GM12801 (cell line): ENCODE measurements around the gene OR7G2.

Experiments used
- TF ChIP-seq, protein P1 (sequence below): IDR thresholded peaks from one replicate; pipeline ENCODE4 v1.5.1; 2011; ENCODE audit warnings: control low read depth; ENCODE audit not compliant: insufficient read length; ENCODE audit errors: extremely low read depth

Gene OR7G2

DNA sequence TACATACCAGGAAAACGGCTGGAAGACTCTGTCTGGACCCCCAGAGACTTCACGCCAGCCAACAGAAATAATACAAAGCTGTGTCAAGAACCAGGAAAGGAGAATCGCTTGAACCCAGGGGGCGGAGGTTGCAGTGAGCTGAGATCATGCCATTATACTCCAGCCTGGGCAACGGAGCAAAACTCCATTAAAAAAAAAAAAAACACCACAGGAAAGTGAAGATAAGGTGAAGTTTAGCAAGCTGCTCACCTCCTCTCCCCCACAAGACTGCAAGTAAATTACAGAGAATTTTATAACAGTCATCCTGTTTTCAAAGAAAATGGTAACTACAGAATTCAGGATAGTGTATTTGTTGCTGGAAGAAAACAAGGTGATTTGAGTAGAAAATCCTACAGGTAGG, 9.3 kb upstream of the OR7G2 start:
- TF ChIP-seq, protein P1, sequence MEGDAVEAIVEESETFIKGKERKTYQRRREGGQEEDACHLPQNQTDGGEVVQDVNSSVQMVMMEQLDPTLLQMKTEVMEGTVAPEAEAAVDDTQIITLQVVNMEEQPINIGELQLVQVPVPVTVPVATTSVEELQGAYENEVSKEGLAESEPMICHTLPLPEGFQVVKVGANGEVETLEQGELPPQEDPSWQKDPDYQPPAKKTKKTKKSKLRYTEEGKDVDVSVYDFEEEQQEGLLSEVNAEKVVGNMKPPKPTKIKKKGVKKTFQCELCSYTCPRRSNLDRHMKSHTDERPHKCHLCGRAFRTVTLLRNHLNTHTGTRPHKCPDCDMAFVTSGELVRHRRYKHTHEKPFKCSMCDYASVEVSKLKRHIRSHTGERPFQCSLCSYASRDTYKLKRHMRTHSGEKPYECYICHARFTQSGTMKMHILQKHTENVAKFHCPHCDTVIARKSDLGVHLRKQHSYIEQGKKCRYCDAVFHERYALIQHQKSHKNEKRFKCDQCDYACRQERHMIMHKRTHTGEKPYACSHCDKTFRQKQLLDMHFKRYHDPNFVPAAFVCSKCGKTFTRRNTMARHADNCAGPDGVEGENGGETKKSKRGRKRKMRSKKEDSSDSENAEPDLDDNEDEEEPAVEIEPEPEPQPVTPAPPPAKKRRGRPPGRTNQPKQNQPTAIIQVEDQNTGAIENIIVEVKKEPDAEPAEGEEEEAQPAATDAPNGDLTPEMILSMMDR = no peak

DNA sequence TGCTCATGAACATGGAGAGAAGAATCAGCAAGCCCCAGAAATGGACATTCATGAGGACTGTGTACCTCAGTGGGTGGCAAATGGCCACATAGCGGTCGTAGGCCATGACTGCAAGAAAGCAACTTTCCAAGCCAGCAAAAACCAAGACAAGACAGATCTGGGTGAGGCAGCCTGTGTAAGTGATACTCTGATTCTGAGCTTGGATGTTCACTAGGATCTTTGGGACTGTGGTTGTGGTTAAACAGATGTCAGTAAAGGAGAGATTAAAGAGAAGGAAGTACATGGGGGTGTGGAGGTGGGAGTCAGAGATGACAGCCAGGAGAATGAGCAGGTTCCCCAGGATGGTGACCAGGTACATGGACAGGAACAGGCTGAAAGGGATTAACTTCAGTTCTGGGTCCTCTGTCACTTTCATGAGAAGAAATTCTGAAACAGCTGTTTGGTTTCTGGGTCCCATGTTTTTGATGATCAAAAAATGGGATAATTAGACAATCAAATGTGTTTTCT, 8.1 kb upstream of the OR7G2 start, which contains the start of gene OR7G1:
OR7G1 (minus strand) TSS at position 457 of the 507 bp plus-strand sequence; CDS start at position 457, 0 bp downstream.
- TF ChIP-seq, protein P1 = no peak

DNA sequence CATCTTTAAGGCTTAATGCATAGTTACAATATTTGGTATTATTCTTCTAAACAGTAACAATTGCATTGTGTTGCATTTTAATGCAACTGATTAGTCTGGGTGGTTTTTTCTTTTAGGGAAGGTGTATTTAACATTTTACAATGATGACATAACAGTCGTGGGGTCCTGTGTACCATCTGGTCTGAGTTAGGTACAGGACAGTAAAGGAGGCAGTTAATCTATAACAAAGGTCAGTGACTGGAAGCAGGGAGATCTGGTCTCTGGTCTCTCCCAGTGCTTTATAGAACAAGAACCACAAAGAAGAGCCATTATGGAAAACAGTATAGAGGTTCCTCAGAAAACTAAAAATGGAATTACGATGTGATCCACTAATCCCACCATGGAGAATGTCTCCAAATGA, 2.7 kb upstream of the OR7G2 start:
- TF ChIP-seq, protein P1 = no peak

DNA sequence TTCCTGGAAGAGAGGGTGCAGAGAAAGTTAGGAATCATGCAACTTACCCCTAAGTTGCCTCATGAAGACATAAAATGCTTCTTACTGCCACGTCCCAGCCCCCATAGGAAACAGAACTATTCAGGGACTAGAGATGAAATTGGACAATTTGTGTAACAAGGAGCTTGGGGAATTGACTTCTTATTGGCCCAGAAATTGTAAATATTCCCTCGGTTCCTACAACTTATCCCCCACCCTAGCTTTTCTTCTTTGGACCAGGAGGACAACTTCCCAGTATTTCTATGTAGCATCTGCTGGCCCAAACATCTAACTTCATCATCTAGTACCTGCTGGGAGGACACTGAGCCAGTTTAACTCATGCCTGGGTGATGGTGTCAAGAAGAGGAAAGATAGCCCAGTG, 20.5 kb downstream of the OR7G2 start, which contains the start of gene OR1M1:
OR1M1 (plus strand) TSS at position 301 of the 400 bp plus-strand sequence. CDS start 6,184 bp downstream, outside the sequence.
- TF ChIP-seq, protein P1 = no peak

DNA sequence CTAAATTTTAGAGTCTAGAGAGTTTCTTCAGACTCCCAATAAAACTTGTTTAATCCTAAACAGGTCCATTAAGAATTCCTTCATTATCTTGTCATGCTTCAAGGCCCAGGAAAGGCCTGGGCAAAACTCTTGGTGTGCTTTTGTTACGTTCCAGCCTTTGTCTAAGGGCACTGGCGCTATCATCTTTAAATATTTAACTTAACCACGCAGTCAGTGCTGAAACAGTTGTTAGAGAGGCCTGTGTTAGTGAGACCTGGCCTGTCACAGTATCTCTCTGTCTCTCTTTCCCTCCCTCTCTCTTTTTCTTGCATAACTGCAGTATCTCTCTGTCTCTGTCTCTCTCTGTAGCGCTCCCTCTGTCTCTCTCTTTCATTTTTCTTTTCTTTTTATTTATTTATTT, 28.6 kb downstream of the OR7G2 start:
- TF ChIP-seq, protein P1 = no peak

DNA sequence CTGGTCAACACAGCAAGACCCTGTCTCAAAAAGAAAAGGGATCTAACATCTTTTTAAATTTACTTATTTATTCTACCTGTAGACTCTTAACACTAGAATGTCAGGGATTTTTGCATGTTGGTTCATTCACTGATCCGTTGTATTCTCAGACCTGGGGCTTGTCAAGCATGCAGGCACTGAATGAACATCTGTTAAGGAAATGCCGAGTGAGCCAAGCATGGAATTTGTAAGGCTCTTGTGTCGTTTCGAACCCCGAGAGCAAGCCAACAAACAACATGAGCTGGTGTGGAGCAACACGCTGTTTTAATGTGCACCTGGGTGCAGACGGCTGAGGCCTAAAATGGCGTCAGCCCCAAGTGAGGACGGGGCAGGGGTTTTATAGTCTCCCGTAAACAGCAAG, 30.4 kb downstream of the OR7G2 start:
- TF ChIP-seq, protein P1 = no peak

DNA sequence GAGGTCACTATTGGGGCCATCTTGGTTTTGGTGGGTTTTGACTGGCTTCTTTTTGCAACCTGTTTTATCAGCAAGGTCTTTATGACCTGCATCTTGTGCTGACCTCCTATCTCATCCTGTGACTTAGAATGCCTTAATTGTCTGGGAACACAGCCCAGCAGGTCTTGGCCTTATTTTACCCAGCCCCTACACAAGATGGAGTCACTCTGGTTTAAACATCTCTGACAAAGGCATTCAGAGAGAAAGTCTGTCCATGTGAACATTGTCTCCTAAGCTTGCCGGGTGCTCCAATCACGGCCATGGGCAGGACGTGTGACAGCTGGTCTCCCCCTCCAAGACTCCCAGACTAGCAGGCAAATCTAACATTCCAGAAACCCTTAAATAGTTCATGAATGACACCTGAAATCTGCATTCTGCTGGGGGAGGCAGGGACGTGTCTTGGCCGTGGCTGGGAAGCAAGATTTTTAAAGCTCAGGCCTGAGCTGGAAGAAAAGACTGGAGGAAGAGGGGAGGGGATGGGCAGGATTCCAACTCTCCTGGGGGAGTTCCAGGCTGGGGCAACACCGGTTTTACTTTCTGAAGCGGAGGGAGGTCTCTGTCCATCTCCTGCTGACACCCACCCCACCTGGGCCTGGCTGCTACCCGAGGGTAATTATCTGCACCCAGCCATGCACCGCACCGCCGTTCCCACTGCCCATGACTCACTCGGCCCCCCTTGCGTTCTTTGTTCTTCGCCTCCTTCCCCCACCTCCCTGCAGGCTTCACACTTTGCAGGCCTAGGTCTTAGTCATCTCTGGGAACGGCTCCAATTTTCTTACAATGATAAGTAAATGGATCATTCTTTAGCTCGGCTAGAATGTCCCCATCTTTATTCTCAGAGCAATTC, 32.0 kb downstream of the OR7G2 start:
- TF ChIP-seq, protein P1 = no peak
